ENCODE data around the gene CYP4V2.

DNA sequence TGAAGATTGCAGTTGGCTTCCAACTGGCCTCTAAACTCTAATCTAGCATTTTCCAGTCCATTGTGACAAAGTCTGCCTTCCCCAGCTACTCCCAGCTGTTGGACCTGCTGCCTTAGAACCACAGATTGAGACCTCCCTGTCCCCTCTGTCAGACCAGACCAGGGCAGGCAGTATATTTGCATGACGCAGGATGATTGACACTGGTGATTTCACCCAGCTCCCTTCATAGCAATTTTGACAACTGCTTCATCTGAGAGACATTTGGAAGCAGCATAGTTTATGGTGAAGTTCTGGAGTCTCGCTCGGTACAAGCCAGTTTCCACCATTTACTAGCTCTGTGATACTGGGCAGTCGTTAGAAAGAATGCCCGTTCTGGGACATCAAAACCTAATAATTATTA, 2.5 kb downstream of the CYP4V2 start:
- no peak for TF ChIP-seq POLR2A (IDR thresholded peaks at IDR 0.05)
- TF ChIP-seq, protein P1, sequence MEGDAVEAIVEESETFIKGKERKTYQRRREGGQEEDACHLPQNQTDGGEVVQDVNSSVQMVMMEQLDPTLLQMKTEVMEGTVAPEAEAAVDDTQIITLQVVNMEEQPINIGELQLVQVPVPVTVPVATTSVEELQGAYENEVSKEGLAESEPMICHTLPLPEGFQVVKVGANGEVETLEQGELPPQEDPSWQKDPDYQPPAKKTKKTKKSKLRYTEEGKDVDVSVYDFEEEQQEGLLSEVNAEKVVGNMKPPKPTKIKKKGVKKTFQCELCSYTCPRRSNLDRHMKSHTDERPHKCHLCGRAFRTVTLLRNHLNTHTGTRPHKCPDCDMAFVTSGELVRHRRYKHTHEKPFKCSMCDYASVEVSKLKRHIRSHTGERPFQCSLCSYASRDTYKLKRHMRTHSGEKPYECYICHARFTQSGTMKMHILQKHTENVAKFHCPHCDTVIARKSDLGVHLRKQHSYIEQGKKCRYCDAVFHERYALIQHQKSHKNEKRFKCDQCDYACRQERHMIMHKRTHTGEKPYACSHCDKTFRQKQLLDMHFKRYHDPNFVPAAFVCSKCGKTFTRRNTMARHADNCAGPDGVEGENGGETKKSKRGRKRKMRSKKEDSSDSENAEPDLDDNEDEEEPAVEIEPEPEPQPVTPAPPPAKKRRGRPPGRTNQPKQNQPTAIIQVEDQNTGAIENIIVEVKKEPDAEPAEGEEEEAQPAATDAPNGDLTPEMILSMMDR (IDR thresholded peaks at IDR 0.05) = no peak

Measured in heart left ventricle (tissue), 13 donors.